ENCODE results near the gene HMOX2.

The HMOX2 gene

GRCh38 chr16:4481526-4481925 lies 5.3 kb downstream of the HMOX2 start:
- Mint-ChIP-seq H3K4me3 (peak overlapping the region; percentile 8), H3K4me1 (ENCODE audit: low read depth) (peaks cover 33% of the 10 kb centered on the region), H3K27me3 (ENCODE audit: low read depth) (no peaks in the 10 kb centered on the region)

DNA sequence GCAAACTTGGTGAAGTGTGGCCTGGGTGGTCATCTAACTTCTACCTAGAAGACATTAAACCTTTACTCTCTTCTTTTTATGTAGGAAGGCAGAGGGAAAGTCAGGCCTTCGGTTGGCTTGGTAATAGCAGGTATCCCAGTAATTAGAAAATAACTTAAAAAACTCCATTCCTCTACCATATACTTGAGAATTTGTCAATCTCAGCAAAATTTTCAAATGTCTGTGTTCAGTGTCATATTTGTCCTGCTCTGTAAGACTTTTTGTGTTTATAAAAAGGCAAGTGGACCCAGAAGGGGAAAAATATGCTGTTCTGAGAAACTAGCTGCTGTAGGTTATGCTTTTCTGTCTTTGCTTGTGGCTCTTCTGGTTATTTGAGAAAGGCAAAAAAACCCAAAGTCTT lies 5.8 kb downstream of the HMOX2 start:
- Mint-ChIP-seq H3K4me1 (ENCODE audit: low read depth) (peaks cover 33% of the 10 kb centered on the region), H3K27me3 (ENCODE audit: low read depth) (no peaks in the 10 kb centered on the region), H3K9me3 (no peaks in the 10 kb centered on the region), H3K4me3 (no peak overlapping the region), H3K36me3 (ENCODE audit: low read depth) (peaks cover 23% of the 10 kb centered on the region), H3K27ac (peak overlapping the region; percentile 27)

More at GRCh38 chr16:4481526-4481925, 5.3 kb downstream of the HMOX2 start:
- no peaks in the 10 kb centered on the region for H3K9me3 Mint-ChIP-seq
- H3K36me3 Mint-ChIP-seq (ENCODE audit: low read depth): peaks cover 23% of the 10 kb centered on the region
- H3K27ac Mint-ChIP-seq: peak overlapping the region; percentile 53

GRCh38 chr16:4486126-4486893 lies 10.1 kb downstream of the HMOX2 start:
- peak overlapping the region; percentile 72 for H3K27ac Mint-ChIP-seq
- H3K36me3 Mint-ChIP-seq (ENCODE audit: low read depth): peaks cover 39% of the 10 kb centered on the region
- peaks cover 48% of the 10 kb centered on the region for H3K4me1 Mint-ChIP-seq (ENCODE audit: low read depth)
- H3K9me3 Mint-ChIP-seq: no peaks in the 10 kb centered on the region
- H3K27me3 Mint-ChIP-seq (ENCODE audit: low read depth): no peaks in the 10 kb centered on the region
- H3K4me3 Mint-ChIP-seq: no peak overlapping the region

GRCh38 chr16:4487955-4488498 lies 11.8 kb downstream of the HMOX2 start:
- H3K9me3 Mint-ChIP-seq: no peaks in the 10 kb centered on the region
- H3K27ac Mint-ChIP-seq: peak overlapping the region; percentile 96
- H3K4me3 Mint-ChIP-seq: peak overlapping the region; percentile 76
- H3K36me3 Mint-ChIP-seq (ENCODE audit: low read depth): peaks cover 39% of the 10 kb centered on the region
- H3K27me3 Mint-ChIP-seq (ENCODE audit: low read depth): no peaks in the 10 kb centered on the region
- peaks cover 39% of the 10 kb centered on the region for H3K4me1 Mint-ChIP-seq (ENCODE audit: low read depth)

GRCh38 chr16:4488499-4488967 lies 12.3 kb downstream of the HMOX2 start:
- Mint-ChIP-seq H3K27me3 (ENCODE audit: low read depth) (no peaks in the 10 kb centered on the region), H3K36me3 (ENCODE audit: low read depth) (peaks cover 44% of the 10 kb centered on the region), H3K4me3 (peak overlapping the region; percentile 76), H3K27ac (peak overlapping the region; percentile 96), H3K9me3 (no peaks in the 10 kb centered on the region), H3K4me1 (ENCODE audit: low read depth) (peaks cover 42% of the 10 kb centered on the region)

DNA sequence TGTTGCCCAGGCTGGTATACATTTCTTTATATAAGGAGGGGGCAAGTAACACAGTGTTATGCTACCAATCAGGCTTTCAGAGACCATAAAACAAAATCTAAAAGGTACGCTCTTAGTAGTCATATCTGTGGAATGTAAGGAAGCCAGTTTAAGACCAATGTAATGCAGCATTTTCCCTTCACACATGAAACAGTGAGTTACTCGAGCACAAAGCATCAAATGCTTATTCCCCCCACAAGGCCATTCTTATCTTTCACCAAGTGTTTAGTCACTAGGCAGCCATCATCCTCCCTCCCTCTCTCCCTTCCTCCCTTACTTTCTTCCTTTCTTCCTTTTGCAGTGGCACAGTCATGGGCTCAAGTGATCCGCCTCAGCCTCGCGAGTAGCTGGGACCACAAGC lies 12.8 kb downstream of the HMOX2 start:
- Mint-ChIP-seq H3K27ac (peak overlapping the region; percentile 96), H3K27me3 (ENCODE audit: low read depth) (no peaks in the 10 kb centered on the region), H3K36me3 (ENCODE audit: low read depth) (peaks cover 45% of the 10 kb centered on the region), H3K4me1 (ENCODE audit: low read depth) (peaks cover 43% of the 10 kb centered on the region), H3K4me3 (peak overlapping the region; percentile 76), H3K9me3 (no peaks in the 10 kb centered on the region)

GRCh38 chr16:4491898-4492297 lies 15.7 kb downstream of the HMOX2 start:
- Mint-ChIP-seq H3K27me3 (ENCODE audit: low read depth) (no peaks in the 10 kb centered on the region), H3K9me3 (no peaks in the 10 kb centered on the region), H3K4me1 (ENCODE audit: low read depth) (peaks cover 40% of the 10 kb centered on the region), H3K27ac (no peak overlapping the region), H3K4me3 (no peak overlapping the region), H3K36me3 (ENCODE audit: low read depth) (peaks cover 38% of the 10 kb centered on the region)

- Mint-ChIP-seq H3K27ac (no peak overlapping the region), H3K27me3 (ENCODE audit: low read depth) (no peaks in the 10 kb centered on the region), H3K9me3 (no peaks in the 10 kb centered on the region), H3K36me3 (ENCODE audit: low read depth) (peaks cover 30% of the 10 kb centered on the region), H3K4me1 (ENCODE audit: low read depth) (peaks cover 38% of the 10 kb centered on the region), H3K4me3 (no peak overlapping the region)
Measured at GRCh38 chr16:4494746-4495490, 18.7 kb downstream of the HMOX2 start.

GRCh38 chr16:4495766-4496165 lies 19.6 kb downstream of the HMOX2 start:
- Mint-ChIP-seq H3K4me3 (no peak overlapping the region), H3K36me3 (ENCODE audit: low read depth) (peaks cover 22% of the 10 kb centered on the region), H3K27me3 (ENCODE audit: low read depth) (no peaks in the 10 kb centered on the region), H3K9me3 (no peaks in the 10 kb centered on the region), H3K4me1 (ENCODE audit: low read depth) (peaks cover 36% of the 10 kb centered on the region), H3K27ac (no peak overlapping the region)

DNA sequence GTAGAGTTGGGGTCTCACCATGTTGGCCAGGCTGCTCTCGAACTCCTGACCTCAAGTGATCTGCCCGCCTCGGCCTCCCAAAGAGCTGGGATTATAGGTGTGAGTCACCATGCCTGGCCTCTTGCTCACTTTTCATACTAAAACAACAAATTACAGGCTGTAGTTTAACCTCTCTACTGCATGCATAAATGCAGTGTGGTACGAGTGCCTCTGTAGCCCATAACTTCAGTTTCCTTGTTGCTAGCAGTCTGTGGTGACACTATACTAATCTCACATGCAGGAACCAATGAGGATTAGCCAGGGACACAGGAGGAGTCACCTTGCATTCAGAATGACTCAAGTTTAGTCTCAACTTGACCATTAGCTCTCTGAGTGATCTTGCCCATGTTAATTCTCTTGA lies 20.1 kb downstream of the HMOX2 start:
- H3K4me3 Mint-ChIP-seq: no peak overlapping the region
- peaks cover 20% of the 10 kb centered on the region for H3K36me3 Mint-ChIP-seq (ENCODE audit: low read depth)
- H3K27ac Mint-ChIP-seq: no peak overlapping the region
- H3K9me3 Mint-ChIP-seq: no peaks in the 10 kb centered on the region
- H3K4me1 Mint-ChIP-seq (ENCODE audit: low read depth): peaks cover 38% of the 10 kb centered on the region
- H3K27me3 Mint-ChIP-seq (ENCODE audit: low read depth): no peaks in the 10 kb centered on the region

DNA sequence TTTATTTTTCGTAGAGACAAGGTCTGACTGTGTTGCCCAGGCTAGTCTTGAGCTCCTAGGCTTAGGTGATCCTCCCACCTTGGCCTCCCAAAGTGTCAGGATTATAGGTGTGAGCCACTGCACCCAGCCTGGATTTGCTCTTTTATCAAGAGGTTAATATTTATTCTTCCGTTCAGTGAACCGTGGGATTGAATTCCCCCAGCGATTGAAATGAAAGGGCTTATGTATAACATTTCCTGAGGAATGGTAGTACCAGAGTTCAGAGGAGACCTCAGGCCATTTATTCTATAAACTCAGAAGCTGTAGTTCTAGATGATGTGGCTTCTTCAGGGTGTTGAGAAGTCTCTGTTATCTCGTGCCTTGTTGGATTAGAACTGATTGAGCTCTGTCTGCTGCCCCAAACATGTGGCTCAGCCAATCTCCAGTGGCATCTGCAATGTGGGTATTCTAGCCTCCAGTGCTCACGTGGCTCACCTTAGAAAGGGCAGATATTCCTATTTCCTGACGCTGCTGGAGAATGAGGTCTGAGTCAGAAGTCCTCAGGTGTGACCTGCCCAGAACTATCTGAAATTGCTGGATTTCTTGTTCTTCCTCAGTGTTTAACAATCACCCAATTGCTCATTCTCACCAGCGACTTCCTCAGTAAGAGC lies 22.5 kb downstream of the HMOX2 start:
- H3K4me1 Mint-ChIP-seq (ENCODE audit: low read depth): peaks cover 48% of the 10 kb centered on the region
- H3K36me3 Mint-ChIP-seq (ENCODE audit: low read depth): peaks cover 10% of the 10 kb centered on the region
- no peak overlapping the region for H3K27ac Mint-ChIP-seq
- no peaks in the 10 kb centered on the region for H3K9me3 Mint-ChIP-seq
- no peaks in the 10 kb centered on the region for H3K27me3 Mint-ChIP-seq (ENCODE audit: low read depth)
- no peak overlapping the region for H3K4me3 Mint-ChIP-seq

- H3K36me3 Mint-ChIP-seq (ENCODE audit: low read depth): peaks cover 12% of the 10 kb centered on the region
- H3K27me3 Mint-ChIP-seq (ENCODE audit: low read depth): no peaks in the 10 kb centered on the region
- no peak overlapping the region for H3K27ac Mint-ChIP-seq
- no peak overlapping the region for H3K4me3 Mint-ChIP-seq
- H3K4me1 Mint-ChIP-seq (ENCODE audit: low read depth): peaks cover 51% of the 10 kb centered on the region
- H3K9me3 Mint-ChIP-seq: no peaks in the 10 kb centered on the region
Measured at GRCh38 chr16:4499196-4499555, 23.0 kb downstream of the HMOX2 start.

GRCh38 chr16:4500272-4500671 lies 24.1 kb downstream of the HMOX2 start:
- Mint-ChIP-seq H3K4me3 (no peak overlapping the region), H3K9me3 (no peaks in the 10 kb centered on the region), H3K36me3 (ENCODE audit: low read depth) (peaks cover 10% of the 10 kb centered on the region), H3K27ac (no peak overlapping the region), H3K27me3 (ENCODE audit: low read depth) (no peaks in the 10 kb centered on the region), H3K4me1 (ENCODE audit: low read depth) (peaks cover 52% of the 10 kb centered on the region)

- Mint-ChIP-seq H3K4me1 (ENCODE audit: low read depth) (peaks cover 60% of the 10 kb centered on the region), H3K4me3 (no peak overlapping the region), H3K27ac (no peak overlapping the region), H3K9me3 (no peaks in the 10 kb centered on the region), H3K36me3 (ENCODE audit: low read depth) (peaks cover 10% of the 10 kb centered on the region), H3K27me3 (ENCODE audit: low read depth) (no peaks in the 10 kb centered on the region)
Measured at GRCh38 chr16:4501071-4501478, 24.9 kb downstream of the HMOX2 start.
